Measurements from ENCODE around the gene FLNC. TPM values are rescaled to one million over a fixed set of nuclear protein-coding genes. Genes with fewer than 3 reads are reported as not detected.

The FLNC gene
- polyA plus RNA-seq, 2 of the 4 experiments (the other 2 are of a cell fraction): 0.43 to 3.4 TPM

DNA sequence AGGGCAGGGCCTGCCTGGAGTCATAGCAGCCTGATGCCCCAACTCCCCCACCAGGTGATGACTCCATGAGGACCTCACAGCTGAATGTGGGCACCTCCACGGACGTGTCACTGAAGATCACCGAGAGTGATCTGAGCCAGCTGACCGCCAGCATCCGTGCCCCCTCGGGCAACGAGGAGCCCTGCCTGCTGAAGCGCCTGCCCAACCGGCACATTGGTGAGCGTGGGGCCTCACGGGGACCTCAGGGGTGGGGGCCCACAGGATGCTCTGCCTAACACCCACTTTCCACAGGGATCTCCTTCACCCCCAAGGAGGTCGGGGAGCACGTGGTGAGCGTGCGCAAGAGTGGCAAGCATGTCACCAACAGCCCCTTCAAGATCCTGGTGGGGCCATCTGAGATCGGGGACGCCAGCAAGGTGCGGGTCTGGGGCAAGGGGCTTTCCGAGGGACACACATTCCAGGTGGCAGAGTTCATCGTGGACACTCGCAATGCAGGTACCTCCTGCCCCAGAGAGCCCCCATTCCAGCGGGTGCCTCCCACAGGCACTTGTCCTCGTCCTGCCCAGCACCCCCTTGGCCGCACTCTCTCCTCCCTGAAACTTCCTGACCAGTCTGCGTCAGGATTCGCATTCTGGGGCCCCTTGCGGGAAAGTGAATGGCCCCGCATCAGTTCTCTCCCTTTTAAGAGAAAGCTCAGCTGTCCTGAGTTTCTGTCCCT, 22.5 kb downstream of the FLNC start:
- 79% methylated on average over 25 of the region's 28 CpGs for WGBS (ENCODE audit: missing lambda C conversion rate)
- no peaks in the 10 kb centered on the region for H3K9me3 ChIP-seq
- TF ChIP-seq, protein P1, sequence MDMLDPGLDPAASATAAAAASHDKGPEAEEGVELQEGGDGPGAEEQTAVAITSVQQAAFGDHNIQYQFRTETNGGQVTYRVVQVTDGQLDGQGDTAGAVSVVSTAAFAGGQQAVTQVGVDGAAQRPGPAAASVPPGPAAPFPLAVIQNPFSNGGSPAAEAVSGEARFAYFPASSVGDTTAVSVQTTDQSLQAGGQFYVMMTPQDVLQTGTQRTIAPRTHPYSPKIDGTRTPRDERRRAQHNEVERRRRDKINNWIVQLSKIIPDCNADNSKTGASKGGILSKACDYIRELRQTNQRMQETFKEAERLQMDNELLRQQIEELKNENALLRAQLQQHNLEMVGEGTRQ (IDR thresholded peaks at IDR 0.05): no peak
- TF ChIP-seq HES2 (IDR thresholded peaks at IDR 0.05) (no peak), EP300 (IDR thresholded peaks at IDR 0.05) (no peak), EHMT2 (IDR thresholded peaks at IDR 0.05; ENCODE audit: low read depth) (no peak), ESRRA (IDR thresholded peaks at IDR 0.05; ENCODE audit: borderline replicate concordance, low read length) (no peak), HOXB5 (CRISPR knock-in tag; IDR thresholded peaks at IDR 0.05) (no peak), NPAS2 (CRISPR knock-in tag; IDR thresholded peaks at IDR 0.05; ENCODE audit: borderline replicate concordance) (no peak), KDM1A (IDR thresholded peaks at IDR 0.05; ENCODE audit: low read depth) (no peak)
- TF ChIP-seq, protein P2, sequence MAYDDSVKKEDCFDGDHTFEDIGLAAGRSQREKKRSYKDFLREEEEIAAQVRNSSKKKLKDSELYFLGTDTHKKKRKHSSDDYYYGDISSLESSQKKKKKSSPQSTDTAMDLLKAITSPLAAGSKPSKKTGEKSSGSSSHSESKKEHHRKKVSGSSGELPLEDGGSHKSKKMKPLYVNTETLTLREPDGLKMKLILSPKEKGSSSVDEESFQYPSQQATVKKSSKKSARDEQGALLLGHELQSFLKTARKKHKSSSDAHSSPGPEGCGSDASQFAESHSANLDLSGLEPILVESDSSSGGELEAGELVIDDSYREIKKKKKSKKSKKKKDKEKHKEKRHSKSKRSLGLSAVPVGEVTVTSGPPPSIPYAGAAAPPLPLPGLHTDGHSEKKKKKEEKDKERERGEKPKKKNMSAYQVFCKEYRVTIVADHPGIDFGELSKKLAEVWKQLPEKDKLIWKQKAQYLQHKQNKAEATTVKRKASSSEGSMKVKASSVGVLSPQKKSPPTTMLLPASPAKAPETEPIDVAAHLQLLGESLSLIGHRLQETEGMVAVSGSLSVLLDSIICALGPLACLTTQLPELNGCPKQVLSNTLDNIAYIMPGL (CRISPR knock-in tag; IDR thresholded peaks at IDR 0.05; ENCODE audit: borderline replicate concordance): no peak
- H3K27ac ChIP-seq: no peak overlapping the region
- POLR2A ChIA-PET: no interaction called here
- no peak for ATAC-seq
- no peaks in the 10 kb centered on the region for H3K4me1 ChIP-seq
- FAIRE-seq: no peak
- no peak overlapping the region for H3K4me2 ChIP-seq
- no peak for DNase-seq (ENCODE audit: low read depth in 1 of 2, low spot score in 1 of 2)
- H3K4me3 ChIP-seq: no peak overlapping the region
- CTCF ChIA-PET: interaction anchor here (0.6 to 1.2 kb wide), 2 partner anchors 31 to 106 kb away, joined by 3 to 4 read pairs; no protein-coding TSS in a partner anchor

DNA sequence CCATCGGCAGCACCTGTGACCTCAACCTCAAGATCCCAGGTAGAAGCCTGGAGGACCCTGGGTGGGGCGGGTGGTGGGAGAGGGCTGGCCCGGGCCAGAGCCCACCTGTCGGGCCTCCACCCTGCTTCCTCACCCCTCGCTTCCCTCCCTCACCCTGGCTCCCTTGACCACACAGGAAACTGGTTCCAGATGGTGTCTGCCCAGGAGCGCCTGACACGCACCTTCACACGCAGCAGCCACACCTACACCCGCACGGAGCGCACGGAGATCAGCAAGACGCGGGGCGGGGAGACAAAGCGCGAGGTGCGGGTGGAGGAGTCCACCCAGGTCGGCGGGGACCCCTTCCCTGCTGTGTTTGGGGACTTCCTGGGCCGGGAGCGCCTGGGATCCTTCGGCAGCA, 23.6 kb downstream of the FLNC start:
- H3K4me1 ChIP-seq: no peaks in the 10 kb centered on the region
- 80% methylated on average over 22 of the region's 23 CpGs for WGBS (ENCODE audit: missing lambda C conversion rate)
- H3K9me3 ChIP-seq: no peaks in the 10 kb centered on the region
- TF ChIP-seq HEYL (CRISPR knock-in tag; IDR thresholded peaks at IDR 0.05) (no peak), BHLHE40 (IDR thresholded peaks at IDR 0.05; ENCODE audit: low read depth, low read length) (no peak), CBX8 (IDR thresholded peaks at IDR 0.05) (no peak), RAD21 (conservative IDR thresholded peaks at IDR 0.05 in 1 of 2, IDR thresholded peaks at IDR 0.05 in 1 of 2) (no peak), SREBF2 (IDR thresholded peaks at IDR 0.05) (no peak), ATOH8 (CRISPR knock-in tag; IDR thresholded peaks at IDR 0.05; ENCODE audit: low read depth) (no peak), MAFK (IDR thresholded peaks at IDR 0.05; ENCODE audit: partially characterized antibody) (no peak)
- TF ChIP-seq, protein P3, sequence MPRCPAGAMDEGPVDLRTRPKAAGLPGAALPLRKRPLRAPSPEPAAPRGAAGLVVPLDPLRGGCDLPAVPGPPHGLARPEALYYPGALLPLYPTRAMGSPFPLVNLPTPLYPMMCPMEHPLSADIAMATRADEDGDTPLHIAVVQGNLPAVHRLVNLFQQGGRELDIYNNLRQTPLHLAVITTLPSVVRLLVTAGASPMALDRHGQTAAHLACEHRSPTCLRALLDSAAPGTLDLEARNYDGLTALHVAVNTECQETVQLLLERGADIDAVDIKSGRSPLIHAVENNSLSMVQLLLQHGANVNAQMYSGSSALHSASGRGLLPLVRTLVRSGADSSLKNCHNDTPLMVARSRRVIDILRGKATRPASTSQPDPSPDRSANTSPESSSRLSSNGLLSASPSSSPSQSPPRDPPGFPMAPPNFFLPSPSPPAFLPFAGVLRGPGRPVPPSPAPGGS (IDR thresholded peaks at IDR 0.05): no peak
- FAIRE-seq (no peak), ATAC-seq (no peak), DNase-seq (ENCODE audit: low read depth in 1 of 2, low spot score in 1 of 2) (no peak)
- H3K4me2 ChIP-seq: no peak overlapping the region
- ChIA-PET POLR2A (no interaction called here), CTCF (no interaction called here)
- no peak overlapping the region for H3K27ac ChIP-seq
- no peak overlapping the region for H3K4me3 ChIP-seq

DNA sequence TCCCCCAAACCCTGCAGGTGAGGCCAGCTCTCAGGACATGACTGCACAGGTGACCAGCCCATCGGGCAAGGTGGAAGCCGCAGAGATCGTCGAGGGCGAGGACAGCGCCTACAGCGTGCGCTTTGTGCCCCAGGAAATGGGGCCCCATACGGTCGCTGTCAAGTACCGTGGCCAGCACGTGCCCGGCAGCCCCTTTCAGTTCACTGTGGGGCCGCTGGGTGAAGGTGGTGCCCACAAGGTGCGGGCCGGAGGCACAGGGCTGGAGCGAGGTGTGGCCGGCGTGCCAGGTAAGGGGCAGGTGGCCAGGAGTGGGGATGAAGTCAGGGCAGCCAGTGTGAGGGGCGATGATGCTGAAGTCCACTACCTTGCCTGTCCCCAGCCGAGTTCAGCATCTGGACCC, 24.2 kb downstream of the FLNC start:
- CTCF ChIA-PET: no interaction called here
- FAIRE-seq (no peak), ATAC-seq (no peak), DNase-seq (ENCODE audit: low read depth in 1 of 2, low spot score in 1 of 2) (no peak)
- POLR2A ChIA-PET: no interaction called here
- H3K27ac ChIP-seq: no peak overlapping the region
- H3K9me3 ChIP-seq: no peaks in the 10 kb centered on the region
- no peak overlapping the region for H3K4me2 ChIP-seq
- H3K4me1 ChIP-seq: no peaks in the 10 kb centered on the region
- TF ChIP-seq POLR2A (IDR thresholded peaks at IDR 0.05; ENCODE audit: low read length) (no peak), RARB (CRISPR knock-in tag; IDR thresholded peaks at IDR 0.05) (no peak), EP300 (IDR thresholded peaks at IDR 0.05) (no peak), SMC3 (IDR thresholded peaks at IDR 0.05) (no peak), KDM5A (IDR thresholded peaks at IDR 0.05) (no peak), ATOH8 (CRISPR knock-in tag; IDR thresholded peaks at IDR 0.05; ENCODE audit: low read depth) (no peak), MAZ (IDR thresholded peaks at IDR 0.05; ENCODE audit: borderline replicate concordance, low read depth, low read length) (no peak), MAX (IDR thresholded peaks at IDR 0.05) (no peak), EHMT2 (IDR thresholded peaks at IDR 0.05; ENCODE audit: low read depth) (no peak), ZSCAN20 (CRISPR knock-in tag; IDR thresholded peaks at IDR 0.05) (no peak), RFX5 (IDR thresholded peaks at IDR 0.05) (no peak)
- TF ChIP-seq, protein P4, sequence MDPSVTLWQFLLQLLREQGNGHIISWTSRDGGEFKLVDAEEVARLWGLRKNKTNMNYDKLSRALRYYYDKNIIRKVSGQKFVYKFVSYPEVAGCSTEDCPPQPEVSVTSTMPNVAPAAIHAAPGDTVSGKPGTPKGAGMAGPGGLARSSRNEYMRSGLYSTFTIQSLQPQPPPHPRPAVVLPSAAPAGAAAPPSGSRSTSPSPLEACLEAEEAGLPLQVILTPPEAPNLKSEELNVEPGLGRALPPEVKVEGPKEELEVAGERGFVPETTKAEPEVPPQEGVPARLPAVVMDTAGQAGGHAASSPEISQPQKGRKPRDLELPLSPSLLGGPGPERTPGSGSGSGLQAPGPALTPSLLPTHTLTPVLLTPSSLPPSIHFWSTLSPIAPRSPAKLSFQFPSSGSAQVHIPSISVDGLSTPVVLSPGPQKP (IDR thresholded peaks at IDR 0.05; ENCODE audit: low read depth, low read length): no peak
- TF ChIP-seq, protein P5, sequence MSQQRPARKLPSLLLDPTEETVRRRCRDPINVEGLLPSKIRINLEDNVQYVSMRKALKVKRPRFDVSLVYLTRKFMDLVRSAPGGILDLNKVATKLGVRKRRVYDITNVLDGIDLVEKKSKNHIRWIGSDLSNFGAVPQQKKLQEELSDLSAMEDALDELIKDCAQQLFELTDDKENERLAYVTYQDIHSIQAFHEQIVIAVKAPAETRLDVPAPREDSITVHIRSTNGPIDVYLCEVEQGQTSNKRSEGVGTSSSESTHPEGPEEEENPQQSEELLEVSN (IDR thresholded peaks at IDR 0.05; ENCODE audit: borderline replicate concordance, low read depth): no peak
- no peak overlapping the region for H3K4me3 ChIP-seq
- WGBS (ENCODE audit: missing lambda C conversion rate): 80% methylated on average over 17 of the region's 21 CpGs
